Inferior parietal cortex (tissue), 1 donor: ENCODE data around the gene ATP4B.

ENCODE experiments used
- DNase-seq: peaks from one replicate; pipeline ENCODE4 v3.0.0-alpha.2; 2016; ENCODE audit errors: extremely low spot score

Gene ATP4B

DNA sequence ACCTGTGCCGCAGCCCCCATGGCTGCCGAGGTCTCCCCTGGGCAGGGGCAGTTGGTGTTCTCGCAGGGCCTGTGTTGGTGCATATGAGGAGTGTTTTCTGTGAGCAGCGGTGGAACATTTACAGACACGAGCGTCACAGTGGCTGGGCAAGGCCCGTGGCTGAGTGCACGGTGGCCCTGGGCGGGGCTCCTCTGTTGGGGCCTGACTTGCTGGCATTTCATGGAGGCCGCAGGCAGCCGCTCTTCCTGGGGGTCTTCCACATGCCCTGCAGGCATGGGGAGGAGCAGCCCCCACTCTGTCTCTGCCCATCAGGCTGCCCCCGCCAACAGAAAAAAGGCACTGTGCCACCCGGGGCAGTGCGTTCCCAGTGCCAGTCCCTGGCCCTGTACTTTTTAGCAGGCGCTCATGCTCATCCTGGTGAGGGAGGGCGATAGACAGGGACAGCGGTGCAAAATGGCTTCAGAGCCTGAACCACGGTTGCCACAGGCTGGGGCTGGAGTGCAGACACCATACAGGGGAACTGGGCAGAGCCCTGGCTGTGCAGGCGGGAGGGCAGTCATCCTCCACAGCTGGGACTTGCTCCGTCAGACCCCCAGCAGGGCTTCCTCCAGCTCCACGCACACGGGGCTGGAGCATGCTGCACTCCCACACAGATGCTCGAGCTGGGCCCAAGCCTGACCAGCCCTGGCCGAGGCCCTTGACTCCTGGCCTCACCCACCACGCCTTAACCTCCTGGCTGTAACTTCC lies 49.9 kb downstream of the ATP4B start:
- DNase-seq: no peak

DNA sequence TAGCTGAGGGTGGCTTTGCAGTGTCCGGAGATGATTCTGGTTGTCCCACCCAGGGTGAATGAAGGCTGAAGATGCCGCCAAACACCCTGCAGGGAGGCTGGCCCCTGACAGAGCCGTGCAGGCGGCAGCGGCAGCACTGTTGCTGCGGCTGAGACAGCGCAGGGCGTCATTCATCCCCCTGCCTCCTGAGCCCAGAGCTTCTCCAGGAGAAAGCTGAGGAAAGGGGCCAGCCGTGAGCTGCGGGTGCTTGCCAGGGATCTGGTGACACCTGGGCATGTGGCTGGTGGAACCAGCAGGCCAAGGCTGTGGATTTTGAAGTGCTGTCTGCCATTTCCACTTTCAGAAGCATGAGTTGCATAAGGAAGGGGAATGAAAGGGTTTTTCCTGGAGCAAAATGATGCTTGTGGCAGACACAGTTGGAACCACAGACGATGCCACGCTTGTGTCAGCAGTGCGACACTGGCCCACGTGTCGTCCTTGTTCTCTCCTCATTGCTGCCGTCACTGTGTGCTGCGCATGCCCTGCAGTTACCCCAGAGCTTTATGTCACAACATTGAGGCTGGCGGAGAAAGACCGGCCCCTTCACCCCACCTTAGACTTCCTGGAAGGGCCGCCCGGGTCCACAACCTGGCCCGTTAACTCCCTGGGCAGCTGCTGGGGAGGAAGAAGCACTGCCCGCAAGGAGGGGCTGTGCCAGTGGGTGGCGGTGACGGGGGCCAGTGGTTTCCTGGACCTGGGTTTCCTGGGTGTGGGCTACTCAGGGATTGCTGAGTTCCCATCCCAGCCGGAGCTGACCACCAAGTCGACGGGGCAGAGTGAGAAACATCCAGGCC lies 50.7 kb downstream of the ATP4B start:
- DNase-seq: no peak

DNA sequence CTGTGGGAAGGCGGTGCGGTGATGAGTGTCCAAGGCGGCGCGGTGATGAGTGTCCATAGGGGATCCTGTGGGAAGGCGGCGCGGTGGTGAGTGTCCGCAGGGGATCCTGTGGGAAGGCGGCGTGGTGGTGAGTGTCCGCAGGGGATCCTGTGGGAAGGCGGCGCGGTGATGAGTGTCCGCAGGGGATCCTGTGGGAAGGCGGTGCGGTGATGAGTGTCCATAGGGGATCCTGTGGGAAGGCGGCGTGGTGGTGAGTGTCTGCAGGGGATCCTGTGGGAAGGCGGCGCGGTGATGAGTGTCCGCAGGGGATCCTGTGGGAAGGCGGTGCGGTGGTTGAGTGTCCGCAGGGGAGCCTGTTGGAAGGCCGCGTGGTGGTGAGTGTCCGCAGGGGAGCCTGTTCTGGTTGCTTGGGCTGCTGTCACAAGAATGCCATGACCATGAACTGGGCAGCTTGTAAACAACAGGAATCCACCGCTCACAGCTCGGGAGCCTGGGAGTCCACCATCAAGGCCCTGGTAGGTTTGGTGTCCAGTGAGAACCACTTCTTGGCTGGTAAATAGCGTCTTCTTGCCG lies 52.0 kb downstream of the ATP4B start:
- DNase-seq: no peak

DNA sequence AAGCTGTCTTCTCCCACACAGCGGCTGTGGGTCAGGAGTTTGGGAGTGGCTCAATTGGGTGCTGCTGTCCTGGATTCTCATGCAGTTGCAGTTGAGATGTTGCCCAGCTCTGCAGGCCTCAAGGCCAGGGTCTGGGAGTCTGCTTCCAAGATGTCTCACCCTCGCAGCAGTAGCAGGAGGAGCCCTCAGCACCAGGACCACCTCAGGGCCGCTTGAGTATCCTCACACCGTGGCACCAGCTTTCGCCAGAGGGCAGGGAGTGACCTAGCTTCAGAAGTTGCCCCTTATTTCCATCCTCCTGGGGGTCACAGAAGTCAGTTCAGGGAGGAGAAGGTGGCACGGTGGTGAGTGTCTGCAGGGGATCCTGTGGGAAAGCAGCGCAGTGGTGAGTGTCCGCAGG lies 52.5 kb downstream of the ATP4B start:
- no peak for DNase-seq

DNA sequence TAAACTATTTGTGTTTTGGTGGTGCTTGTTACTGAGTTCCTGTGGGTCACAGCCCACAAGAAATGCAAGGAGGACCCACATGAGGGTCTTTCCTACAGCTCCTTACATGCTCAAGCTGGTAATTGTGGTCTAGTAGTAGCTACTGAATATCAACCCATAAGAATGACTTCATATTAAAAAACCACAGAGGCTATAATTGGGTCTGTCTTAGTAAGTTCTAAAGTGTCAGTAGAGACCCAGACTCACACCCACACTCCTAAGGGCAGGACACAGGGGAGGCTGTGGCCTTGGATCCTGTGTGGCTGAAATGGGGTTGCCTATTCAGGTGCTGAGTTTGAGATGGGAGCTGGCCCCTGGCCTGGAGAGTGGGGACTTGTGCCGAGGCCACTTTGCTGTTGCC lies 53.8 kb downstream of the ATP4B start:
- no peak for DNase-seq

DNA sequence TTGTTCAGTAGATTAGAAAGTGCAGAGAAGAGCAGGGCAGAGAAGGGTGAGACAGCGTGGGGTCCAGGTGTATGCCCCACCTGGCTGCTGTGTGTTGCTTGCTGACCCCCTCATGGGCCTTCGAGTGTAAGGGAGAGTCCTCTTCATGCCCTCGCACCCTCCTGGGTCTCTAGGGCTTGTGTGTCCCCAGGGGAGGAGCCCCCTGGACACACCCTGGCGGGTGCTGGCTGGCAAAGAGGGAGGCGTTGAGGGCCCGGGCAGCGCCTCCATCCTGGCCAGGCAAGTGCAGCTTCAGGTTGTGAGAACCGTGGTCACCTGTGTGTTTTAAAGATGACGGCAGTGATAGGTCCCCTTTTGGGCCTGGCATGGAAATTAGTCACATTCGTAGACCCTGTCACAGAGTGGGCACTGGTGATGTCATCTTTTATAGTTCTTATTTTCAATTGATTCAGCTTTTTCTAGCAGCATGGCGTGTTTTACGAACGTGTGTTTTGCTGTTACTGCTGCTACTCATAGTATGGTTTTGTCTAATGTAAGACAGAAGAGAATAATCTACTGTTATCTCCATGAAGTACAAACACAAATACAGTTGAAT lies 54.8 kb downstream of the ATP4B start:
- DNase-seq: no peak

DNA sequence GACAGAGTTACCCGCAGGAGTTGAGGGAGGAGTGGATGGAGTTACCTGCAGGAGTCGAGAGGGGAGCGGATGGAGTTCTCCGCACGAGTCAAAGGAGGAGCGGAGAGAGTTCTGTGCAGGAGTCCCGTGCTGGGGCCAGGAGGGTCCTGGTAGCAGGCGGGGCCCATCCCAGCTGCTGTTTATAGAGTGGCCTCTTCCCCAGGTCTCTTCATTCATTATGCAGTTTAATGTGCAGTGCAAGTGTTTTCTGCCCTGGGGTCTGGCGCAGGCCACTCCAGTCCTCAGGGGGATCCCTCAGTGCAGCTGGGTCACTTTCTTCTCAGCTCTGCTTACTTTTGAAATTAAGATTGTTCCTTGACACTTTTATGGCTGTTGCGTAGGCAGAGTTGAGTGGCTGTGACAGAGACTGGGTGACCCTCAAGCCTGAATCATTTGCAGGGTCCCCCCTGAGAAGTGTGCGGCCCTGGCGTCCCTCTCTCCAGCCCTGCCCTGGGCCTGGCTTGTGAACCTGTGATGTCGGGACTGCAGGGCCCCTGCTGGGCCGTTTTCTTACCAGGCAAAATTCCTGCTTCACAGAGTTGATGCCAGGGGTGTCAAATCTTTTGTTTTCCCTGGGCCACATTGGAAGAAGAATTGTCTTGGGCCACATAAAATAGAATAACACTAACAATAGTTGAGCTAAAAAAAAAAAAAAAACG lies 55.6 kb downstream of the ATP4B start:
- no peak for DNase-seq

DNA sequence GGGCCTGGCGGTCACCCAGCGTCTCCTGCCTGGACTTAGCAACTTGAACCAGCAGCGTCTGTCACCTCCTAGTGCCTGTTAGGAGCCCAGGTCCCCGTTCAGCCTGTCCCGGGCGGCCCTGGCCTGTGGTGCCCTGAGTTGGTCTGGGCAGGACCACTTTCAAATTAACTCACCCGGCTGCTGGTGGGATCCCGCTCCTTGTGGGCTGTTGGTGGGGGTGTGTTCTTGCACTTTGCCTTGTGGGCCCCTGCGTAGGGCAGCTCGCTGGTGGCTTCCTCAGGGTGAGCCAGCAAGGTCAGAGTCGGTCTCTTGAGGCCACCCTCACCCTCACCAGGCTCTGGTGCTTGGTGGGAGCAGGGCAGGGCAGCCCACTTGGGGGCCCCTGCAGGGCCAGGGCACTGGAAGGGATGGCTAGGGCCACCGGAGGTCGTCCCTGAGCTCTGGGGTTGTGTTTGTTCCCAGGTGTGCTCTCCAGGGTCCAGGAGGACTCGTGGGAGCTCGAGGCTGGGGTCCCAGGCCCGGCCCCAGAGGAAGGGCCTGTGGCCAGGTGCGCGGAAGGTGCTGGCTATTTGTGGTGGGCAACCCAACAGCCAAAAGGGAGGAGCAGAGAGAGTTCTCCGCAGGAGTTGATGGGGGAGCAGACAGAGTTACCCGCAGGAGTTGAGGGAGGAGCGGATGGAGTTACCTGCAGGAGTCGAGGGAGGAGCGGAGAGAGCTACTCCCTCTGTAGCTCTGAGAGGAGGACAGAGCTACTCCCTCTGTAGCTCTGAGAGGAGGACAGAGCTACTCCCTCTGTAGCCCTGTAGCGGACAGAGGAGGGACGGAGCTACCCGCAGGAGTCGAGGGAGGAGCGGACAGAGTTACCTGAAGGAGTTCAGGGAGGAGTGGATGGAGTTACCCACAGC lies 56.6 kb downstream of the ATP4B start:
- no peak for DNase-seq

DNA sequence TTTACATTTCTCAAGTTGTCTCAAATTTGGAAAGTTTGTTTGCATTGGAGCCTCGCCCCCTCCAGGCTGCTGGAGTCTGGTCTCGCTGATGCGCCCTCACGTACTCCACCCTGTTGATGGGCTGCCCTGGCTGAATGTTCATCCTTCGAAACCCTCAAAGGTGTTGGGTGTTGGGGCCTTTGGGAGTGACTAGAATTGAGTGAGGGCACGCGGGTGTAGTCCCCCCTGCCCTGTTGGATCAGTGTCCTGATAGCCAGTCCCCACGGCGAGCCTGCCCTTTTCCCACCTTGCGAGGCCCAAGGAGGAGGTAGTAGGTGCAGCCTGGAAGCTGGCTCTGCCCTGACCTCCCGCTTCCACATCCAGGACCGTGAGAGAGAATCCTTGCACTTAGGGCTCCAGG lies 58.6 kb downstream of the ATP4B start:
- no peak for DNase-seq
